Heart right ventricle (tissue), 16 donors: Measurements from ENCODE around the gene ATP13A3. TPM values are rescaled to one million over a fixed set of nuclear protein-coding genes. Genes with fewer than 3 reads are reported as not detected.

Experiments used
- ATAC-seq, 8 donors: fragments of 200-7000 bp; cut with Tn5 transposase; one replicate each; pipeline ENCODE4 v1.9.1; 2020; ENCODE audit warnings: mild to moderate bottlenecking in 8 of 8, moderate library complexity in 8 of 8, moderate number of reproducible peaks in 1 of 8
- DNase-seq, 2 donors: peaks; one replicate each; pipeline ENCODE4 v3.0.0-alpha.2; 2020
- H3K27ac ChIP-seq, 10 donors: fragments of 200-600 bp; sonication (generic) in 2 of 10; one replicate each; pipeline versions ENCODE4 v1.5.0 to v1.8.0; 2020 to 2022; ENCODE audit warnings: mild to moderate bottlenecking in 3 of 10
- H3K27me3 ChIP-seq, 7 donors: fragments of 200-600 bp; one replicate each; pipeline ENCODE4 v1.8.0; 2021 to 2022; ENCODE audit warnings: mild to moderate bottlenecking in 2 of 7
- H3K36me3 ChIP-seq, 9 donors: fragments of 200-600 bp; sonication (generic) in 1 of 9; one replicate each; pipeline versions ENCODE4 v1.5.0 to v1.8.0; 2020 to 2022; ENCODE audit warnings: mild to moderate bottlenecking in 2 of 9
- H3K4me1 ChIP-seq, 9 donors: fragments of 200-600 bp; sonication (generic) in 1 of 9; one replicate each; pipeline versions ENCODE4 v1.5.0 to v1.8.0; 2020 to 2022; ENCODE audit warnings: mild to moderate bottlenecking in 4 of 9
- H3K4me3 ChIP-seq, 10 donors: fragments of 200-600 bp; sonication (generic) in 2 of 10; one replicate each; pipeline versions ENCODE4 v1.5.0 to v1.8.0; 2020 to 2022; ENCODE audit warnings: mild to moderate bottlenecking in 7 of 10, moderate library complexity in 2 of 10
- H3K9me3 ChIP-seq, 11 donors: fragments of 200-600 bp in 10 of 11; sonication (generic) in 2 of 11; one replicate each; pipeline versions ENCODE4 v1.5.0 to v1.8.0; 2013 to 2022; ENCODE audit warnings: mild to moderate bottlenecking in 2 of 11, control low read depth in 1 of 11, moderate library complexity in 1 of 11
- CTCF ChIP-seq, 9 donors: fragments of 200-600 bp; sonication (generic) in 2 of 9; IDR thresholded peaks; one replicate each; pipeline versions ENCODE4 v1.5.0 to v1.8.0; 2021 to 2022; ENCODE audit warnings: antibody characterized with exemption in 9 of 9, mild to moderate bottlenecking in 5 of 9, moderate library complexity in 1 of 9
- WGBS, 2 donors: extraction: QIAGEN DNeasy Blood & Tissue Kit; methylation state at CpG; one replicate each; pipeline ENCODE4 v1.1.7; 2013; ENCODE audit warnings: inconsistent platforms in 1 of 2; 5-methylcytosine and 5-hydroxymethylcytosine counted together
- intact Hi-C, 10 donors: fragments of 100-400 bp; cut with DNase I; formaldehyde crosslinking; loops; one replicate each; pipeline versions ENCODE4 v1.11.1 to v1.14.2; 2022
- polyA plus RNA-seq, 2 donors: library from polyadenylated mRNA; stranded (reverse); fragments of 200-250 nt; gene quantifications; one replicate each; pipeline ENCODE4 v1.2.3, GENCODE V29; 2013
- total RNA-seq, 10 donors: library from RNA; stranded (reverse); fragmentation: NEBNext Ultra II Directional in 3 of 10; extraction: Animal tissue kit (Norgen Biotek cat#: 25700) in 3 of 10; gene quantifications; one replicate each; pipeline versions ENCODE4 v1.2.1 to v1.2.4, GENCODE V29; 2021 to 2023
- donor health status: Arrhythmogenic right ventricular cardiomyopathy.
- donor health status: ischemic (EF 13 %, LVEDD 7.1; RV severe dilation, severe dysfunction).
- donor health status: healthy with polysubstance abuse.
- donor health status: DM: no; HTN: yes; CAD: no.
- donor health status: DM: no; HTN: no; CAD: no.
- donor health status: ischemic (EF 25% LVEDD 6.9; RV normal size, moderate dysfunction).
- donor health status: ischemic (EF 25% LVEDD 5.7; RV mildly dilated, moderate dysfunction).
- donor health status: healthy.
- donor health status: DM: yes; HTN: yes; CAD: no.
- donor health status: Ischemic cardiomyopathy.
- donor health status: ischemic (EF 35%, LVEDD 5.7; RV mildly dilated, moderate dysfunction).
- donor health status: nonischemic (EF 11% LVEDD 7.7; RV severe dilation, severe dysfunction).
- donor health status: DM: yes; HTN: yes; CAD: no.
- donor health status: PGD.
- donor health status: ischemic (EF 29% LVEDD 5.4; RV normal size, mild dysfunction).
- donor health status: nonischemic (EF 23%, LVEDD 6.1; RV moderate dilation, normal function).

The ATP13A3 gene
- total and polyA plus RNA-seq, 12 donors = 31.0 to 195 (median 87.8) TPM

- Histone ChIP-seq H3K9me3 (no peaks in the 10 kb centered on the region), H3K27me3 (no peaks in the 10 kb centered on the region), H3K4me3 (peak overlapping the region; percentile 16 to 87 (median 77)), H3K4me1 (peaks cover 0 to 69% (median 36%) of the 10 kb centered on the region in 9 donors), H3K36me3 (peaks cover 0 to 24% (median 0%) of the 10 kb centered on the region in 9 donors), H3K27ac (peak overlapping the region in 9 of 10 donors; percentile 80 to 96 (median 90))
- intact Hi-C loops = loop anchor here in 8 of 10 donors (2.0 to 10.0 kb wide), 5 partner anchors 85 to 95 kb away; no protein-coding TSS in a partner anchor
- DNase-seq (peak; percentile 31 to 48), ATAC-seq (peak; percentile 8 to 58 (median 42))
- no peak for TF ChIP-seq CTCF (IDR thresholded peaks at IDR 0.05)
- whole genome bisulfite sequencing, 2 donors = 9 to 13% methylated on average over 56 of the region's 56 CpGs
Measured at GRCh38 chr3:194487289-194488054, 670 bp upstream of the ATP13A3 start.

GRCh38 chr3:194485881-194486539, 792 bp downstream of the ATP13A3 start:
- peak; percentile 29 to 47 for DNase-seq
- H3K4me3 ChIP-seq = peak overlapping the region; percentile 54 to 87 (median 77)
- peaks cover 0 to 33% (median 0%) of the 10 kb centered on the region in 9 donors for H3K36me3 ChIP-seq
- ATAC-seq = peak in 6 of 8 donors; percentile 9 to 31 (median 12)
- intact Hi-C loops = loop anchor here in 8 of 10 donors (2.0 to 10.0 kb wide), 5 partner anchors 86 to 96 kb away; no protein-coding TSS in a partner anchor
- WGBS, 2 donors = 1 to 2% methylated on average over 38 to 42 of the region's 42 CpGs
- no peaks in the 10 kb centered on the region for H3K27me3 ChIP-seq
- peak overlapping the region; percentile 71 to 96 (median 91) for H3K27ac ChIP-seq
- peaks cover 0 to 81% (median 44%) of the 10 kb centered on the region in 9 donors for H3K4me1 ChIP-seq
- TF ChIP-seq CTCF (IDR thresholded peaks at IDR 0.05) = peak in 6 of 9 donors; percentile 16 to 41 (median 27)
- no peaks in the 10 kb centered on the region for H3K9me3 ChIP-seq

- 18 to 21% methylated on average over 6 of the region's 6 CpGs for WGBS, 2 donors
- intact Hi-C loops = loop anchor here in 7 of 10 donors (5.0 to 10.0 kb wide), 4 partner anchors 87 to 97 kb away; no protein-coding TSS in a partner anchor
- TF ChIP-seq CTCF (IDR thresholded peaks at IDR 0.05) = no peak
- Histone ChIP-seq H3K4me1 (peaks cover 0 to 83% (median 49%) of the 10 kb centered on the region in 9 donors), H3K9me3 (no peaks in the 10 kb centered on the region), H3K27me3 (no peaks in the 10 kb centered on the region), H3K36me3 (peaks cover 0 to 35% (median 0%) of the 10 kb centered on the region in 9 donors), H3K27ac (peak overlapping the region; percentile 71 to 96 (median 91)), H3K4me3 (peak overlapping the region; percentile 54 to 87 (median 77))
- DNase-seq = no peak
- peak in 1 of 8 donors; percentile 2 for ATAC-seq
Measured at GRCh38 chr3:194485468-194485880, 1.3 kb downstream of the ATP13A3 start.

- no peak for DNase-seq
- Histone ChIP-seq H3K9me3 (no peaks in the 10 kb centered on the region), H3K4me1 (peaks cover 0 to 80% (median 56%) of the 10 kb centered on the region in 9 donors), H3K27ac (peak overlapping the region in 7 of 10 donors; percentile 89 to 96 (median 92)), H3K4me3 (peak overlapping the region in 6 of 10 donors; percentile 65 to 87 (median 78)), H3K27me3 (no peaks in the 10 kb centered on the region), H3K36me3 (peaks cover 0 to 37% (median 0%) of the 10 kb centered on the region in 9 donors)
- 83 to 91% methylated on average over 12 of the region's 12 CpGs for WGBS, 2 donors
- ATAC-seq = no peak
- intact Hi-C loops = loop anchor here in 7 of 10 donors (5.0 to 10.0 kb wide), 4 partner anchors 88 to 98 kb away; no protein-coding TSS in a partner anchor
- no peak for TF ChIP-seq CTCF (IDR thresholded peaks at IDR 0.05)
Measured at GRCh38 chr3:194484614-194485013, 2.2 kb downstream of the ATP13A3 start.
